GM12878 (cell line): ENCODE results near the gene RAC2. TPM values are rescaled to one million over a fixed set of nuclear protein-coding genes. Genes with fewer than 3 reads are reported as not detected.

Experiments used
- ATAC-seq: fragments of 200-7000 bp; cut with Tn5 transposase; 3 replicates; pipeline ENCODE4 v1.9.1; 2020; ENCODE audit warnings: mild to moderate bottlenecking, moderate library complexity
- BruUV-seq: library from RNA; stranded (reverse); fragments of 400-500 nt; replicated peaks from 2 replicates; lab custom pipeline; 2021; lab: Mats Ljungman, UMichigan
- CTCF ChIA-PET: fragments of 300-600 bp; sonication (Branson Sonifier 250); formaldehyde crosslinking; extraction: SDS; loops from one replicate; lab custom pipeline; 2021; ENCODE audit warnings: inconsistent platforms; lab: Yijun Ruan, JAX
- POLR2A ChIA-PET: fragments of 350-600 bp; formaldehyde crosslinking; extraction: SDS; loops from one replicate; lab custom pipeline; 2021; ENCODE audit warnings: inconsistent platforms; lab: Charles Lee
- RAD21 ChIA-PET: fragments of 300-600 bp; sonication (Branson Sonifier 250); formaldehyde crosslinking; loops from one replicate; lab custom pipeline; 2023; ENCODE audit warnings: antibody characterized with exemption; ENCODE audit not compliant: unreplicated experiment; lab: Charles Lee
- SMC1A ChIA-PET: fragments of 300-600 bp; sonication (Branson Sonifier 250); formaldehyde crosslinking; loops from one replicate; lab custom pipeline; 2023; ENCODE audit not compliant: unreplicated experiment, uncharacterized antibody; lab: Charles Lee
- DNase-seq: peaks from one replicate; pipeline ENCODE4 v3.0.0-alpha.2; 2011; ENCODE audit warnings: low read depth, low spot score
- FAIRE-seq: peaks from 3 replicates; lab custom pipeline; 2011; peaks lifted over from hg19 to GRCh38; lab: Jason Lieb, UNC
- H2AFZ ChIP-seq: 2 replicates; pipeline ENCODE4 v1.6.0; 2011; ENCODE audit warnings: low read depth, low read length, control low read depth; ENCODE audit not compliant: control insufficient read depth
- H3K27ac ChIP-seq: 2 replicates; pipeline ENCODE4 v1.5.1; 2011; ENCODE audit warnings: control low read depth; ENCODE audit not compliant: control insufficient read depth, insufficient read depth
- H3K27me3 ChIP-seq, 2 experiments: replicated peaks in 1 of 2; 2 replicates each; pipeline versions ENCODE4 v1.6.0 to v1.6.1; 2011; ENCODE audit warnings: low read length in 1 of 2; ENCODE audit not compliant: control insufficient read depth in 2 of 2, insufficient read depth in 2 of 2
- H3K36me3 ChIP-seq, 2 experiments: 2 replicates each; pipeline ENCODE4 v1.5.1; 2011; ENCODE audit warnings: low read length in 1 of 2; ENCODE audit not compliant: control insufficient read depth in 2 of 2, insufficient read depth in 2 of 2
- H3K4me1 ChIP-seq: 2 replicates; pipeline ENCODE4 v1.6.1; 2011; ENCODE audit warnings: mild to moderate bottlenecking, low read length, moderate library complexity, mixed read lengths; ENCODE audit not compliant: control insufficient read depth, insufficient read depth
- H3K4me2 ChIP-seq: 2 replicates; pipeline ENCODE4 v1.6.0; 2011; ENCODE audit warnings: control low read depth; ENCODE audit not compliant: control insufficient read depth, insufficient read depth
- H3K4me3 ChIP-seq: fragments of 200-600 bp; sonication (generic); 2 replicates; pipeline ENCODE4 v1.5.1; 2016
- H3K79me2 ChIP-seq: 2 replicates; pipeline ENCODE4 v1.6.0; 2011; ENCODE audit warnings: low read length; ENCODE audit not compliant: control insufficient read depth, insufficient read depth
- H3K9ac ChIP-seq: 2 replicates; pipeline ENCODE4 v1.8.0; 2011; ENCODE audit warnings: low read length, control low read depth, mixed read lengths; ENCODE audit not compliant: control insufficient read depth, insufficient read depth
- H3K9me3 ChIP-seq: replicated peaks from 3 replicates; pipeline ENCODE4 v1.5.1; 2011; ENCODE audit warnings: mild to moderate bottlenecking, low read length; ENCODE audit not compliant: control insufficient read depth, insufficient read depth
- H4K20me1 ChIP-seq: 2 replicates; pipeline ENCODE4 v1.6.0; 2011; ENCODE audit not compliant: control insufficient read depth, insufficient read depth
- IKZF1 ChIP-seq: fragments of 450-650 bp; conservative IDR thresholded peaks from 2 replicates; pipeline ENCODE4 v1.6.1; 2017; ENCODE audit warnings: antibody characterized with exemption, mild to moderate bottlenecking
- JUND ChIP-seq: IDR thresholded peaks from 2 replicates; pipeline ENCODE4 v1.6.1; 2012; ENCODE audit warnings: low read depth, mild to moderate bottlenecking, low read length, improper control_type of control experiment, moderate library complexity
- LARP7 ChIP-seq: fragments of 450-650 bp; IDR thresholded peaks from 2 replicates; pipeline ENCODE4 v1.6.1; 2017; ENCODE audit warnings: mild to moderate bottlenecking
- NFYA ChIP-seq: IDR thresholded peaks from 2 replicates; pipeline ENCODE4 v1.6.1; 2011; ENCODE audit warnings: low read depth, mild to moderate bottlenecking, low read length, improper control_type of control experiment, borderline replicate concordance
- SPI1 ChIP-seq: IDR thresholded peaks from 2 replicates; pipeline ENCODE4 v1.6.1; 2011; ENCODE audit warnings: low read depth, mild to moderate bottlenecking, low read length, moderate library complexity, borderline replicate concordance; ENCODE audit not compliant: insufficient read depth
- ZBTB40 ChIP-seq: fragments of 450-650 bp; IDR thresholded peaks from 2 replicates; pipeline ENCODE4 v1.6.1; 2016; ENCODE audit warnings: mild to moderate bottlenecking, moderate library complexity, borderline replicate concordance
- WGBS: methylation state at CpG from one replicate; pipeline ENCODE4 v1.1.6; 2016; ENCODE audit warnings: low lambda C conversion rate; ENCODE audit not compliant: insufficient replicate concordance, insufficient coverage; ENCODE audit errors: missing lambda C conversion rate; 5-methylcytosine and 5-hydroxymethylcytosine counted together
- in situ Hi-C: fragments of 300-500 bp; cut with MboI; formaldehyde crosslinking; loops from 9 replicates; pipeline ENCODE4 v1.14.3; 2018; ENCODE audit warnings: mixed read lengths
- intact Hi-C: fragments of 100-400 bp; cut with micrococcal nuclease; formaldehyde crosslinking; loops from one replicate; pipeline ENCODE4 v1.14.2; 2022; ENCODE audit not compliant: unreplicated experiment
- polyA plus RNA-seq, 11 experiments: library from polyadenylated mRNA; depleted of rRNA in 4 of 11; unstranded in 6 of 11; stranded (reverse) in 5 of 11; fragments of >200 nt; fragmentation: Nextera tagmentation in 4 of 11; fragmentation: Illumina TruSeq in 1 of 11; extraction: Ambion mirVana in 4 of 11; extraction: Trizol in 1 of 11; gene quantifications; 1 replicate in 1 of 11; 2 replicates in 10 of 11; pipeline versions ENCODE4 v1.2.1 to v1.2.3, GENCODE V29; 2011 to 2016; ENCODE audit warnings: inconsistent platforms in 2 of 11, missing spikeins in 2 of 11, low read depth in 1 of 11
- total RNA-seq, 4 experiments: library from RNA; depleted of rRNA in 3 of 4; stranded (reverse); fragments of >200 nt in 3 of 4; fragmentation: Illumina TruSeq in 1 of 4; extraction: Trizol in 1 of 4; gene quantifications; 2 replicates each; pipeline versions ENCODE4 v1.2.1 to v1.2.3, GENCODE V29; 2013 to 2021

The RAC2 gene
- total and polyA plus RNA-seq, 10 of the 15 experiments (the other 5 are each of a cell fraction or from before 2014, with no cell fraction given), result 102 to 386 (median 304) TPM

GRCh38 chr22:37188901-37189466, 55.1 kb downstream of the RAC2 start:
- ChIA-PET CTCF (interaction anchor here (0.5 to 6.4 kb wide), 3 partner anchors 22 to 332 kb away, joined by 3 to 53 read pairs (median 3); no protein-coding TSS in a partner anchor), RAD21 (no interaction called here), POLR2A (no interaction called here), SMC1A (interaction anchor here (1.9 kb wide), 1 partner anchor 8 kb away, joined by 4 read pairs; no protein-coding TSS in a partner anchor)
- Histone ChIP-seq H3K36me3 (no peaks in the 10 kb centered on the region), H3K9ac (no peak overlapping the region), H3K4me1 (peaks cover 4% of the 10 kb centered on the region; the same call in 1 of the 2 replicates), H4K20me1 (no peaks in the 10 kb centered on the region), H3K4me3 (no peak overlapping the region), H3K9me3 (no peaks in the 10 kb centered on the region; the same call in 2 of the 3 replicates), H3K79me2 (no peaks in the 10 kb centered on the region), H2AFZ (no peak overlapping the region), H3K4me2 (no peak overlapping the region), H3K27ac (no peak overlapping the region), H3K27me3 (no peaks in the 10 kb centered on the region)
- FAIRE-seq (no peak), ATAC-seq (no peak), DNase-seq (no peak)
- 100% methylated on average over 2 of the region's 2 CpGs for WGBS
- intact Hi-C loops, result no loop called here
- in situ Hi-C loops, result loop anchor here (5.0 kb wide), 1 partner anchor 107 kb away; no protein-coding TSS in a partner anchor
- no peak for TF ChIP-seq IKZF1
- TF ChIP-seq LARP7, result no peak
- TF ChIP-seq ZBTB40, result no peak
- TF ChIP-seq JUND, result no peak
- no peak for TF ChIP-seq NFYA
- no peak for TF ChIP-seq SPI1
- no TSS peak for BruUV-seq
